GM19328 (cell line): Measurements from ENCODE around the gene HILPDA.
A peak's percentile ranks its signal among the peaks of the same experiment; 100 is the strongest.

Experiments
- ATAC-seq: cut with Tn5 transposase; IDR thresholded peaks from one replicate; pipeline ENCODE4 v1.9.1; 2021; ENCODE audit warnings: mild to moderate bottlenecking, moderate library complexity; ENCODE audit not compliant: unreplicated experiment

HILPDA gene, protein sequence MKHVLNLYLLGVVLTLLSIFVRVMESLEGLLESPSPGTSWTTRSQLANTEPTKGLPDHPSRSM

DNA sequence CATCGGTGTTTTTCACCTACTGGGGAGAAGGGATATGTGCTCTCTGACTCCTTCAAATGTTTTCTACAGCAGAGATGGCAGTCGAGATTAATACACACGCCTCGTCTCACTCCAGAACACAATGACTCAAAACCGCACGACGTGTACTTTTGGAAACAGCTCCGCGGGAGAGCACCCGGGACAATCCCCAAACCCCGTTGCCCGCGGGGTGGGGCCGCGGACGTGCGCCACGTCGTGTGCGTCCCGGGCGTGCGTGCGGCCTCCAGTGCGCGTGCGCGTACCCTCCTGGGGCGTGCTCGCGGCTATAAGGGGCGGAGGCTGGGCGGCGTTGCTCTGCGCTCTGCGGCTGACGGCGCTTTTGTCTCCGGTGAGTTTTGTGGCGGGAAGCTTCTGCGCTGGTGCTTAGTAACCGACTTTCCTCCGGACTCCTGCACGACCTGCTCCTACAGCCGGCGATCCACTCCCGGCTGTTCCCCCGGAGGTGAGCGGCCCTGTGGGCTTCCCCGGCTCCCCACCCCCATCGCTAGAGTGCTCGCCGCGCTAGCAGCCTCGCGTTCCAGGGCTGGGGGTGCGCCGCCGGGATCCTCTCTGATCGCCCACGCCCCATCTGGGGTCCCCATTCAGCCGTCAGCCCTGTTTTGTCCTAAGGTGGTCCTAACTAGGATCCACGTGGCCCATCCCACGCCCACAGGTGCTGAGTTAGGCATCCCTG lies at the start of gene HILPDA:
HILPDA (plus strand) TSS at position 336 of the 712 bp plus-strand sequence. CDS start 1,391 bp downstream, outside the sequence.
- ATAC-seq: peak; percentile 89

DNA sequence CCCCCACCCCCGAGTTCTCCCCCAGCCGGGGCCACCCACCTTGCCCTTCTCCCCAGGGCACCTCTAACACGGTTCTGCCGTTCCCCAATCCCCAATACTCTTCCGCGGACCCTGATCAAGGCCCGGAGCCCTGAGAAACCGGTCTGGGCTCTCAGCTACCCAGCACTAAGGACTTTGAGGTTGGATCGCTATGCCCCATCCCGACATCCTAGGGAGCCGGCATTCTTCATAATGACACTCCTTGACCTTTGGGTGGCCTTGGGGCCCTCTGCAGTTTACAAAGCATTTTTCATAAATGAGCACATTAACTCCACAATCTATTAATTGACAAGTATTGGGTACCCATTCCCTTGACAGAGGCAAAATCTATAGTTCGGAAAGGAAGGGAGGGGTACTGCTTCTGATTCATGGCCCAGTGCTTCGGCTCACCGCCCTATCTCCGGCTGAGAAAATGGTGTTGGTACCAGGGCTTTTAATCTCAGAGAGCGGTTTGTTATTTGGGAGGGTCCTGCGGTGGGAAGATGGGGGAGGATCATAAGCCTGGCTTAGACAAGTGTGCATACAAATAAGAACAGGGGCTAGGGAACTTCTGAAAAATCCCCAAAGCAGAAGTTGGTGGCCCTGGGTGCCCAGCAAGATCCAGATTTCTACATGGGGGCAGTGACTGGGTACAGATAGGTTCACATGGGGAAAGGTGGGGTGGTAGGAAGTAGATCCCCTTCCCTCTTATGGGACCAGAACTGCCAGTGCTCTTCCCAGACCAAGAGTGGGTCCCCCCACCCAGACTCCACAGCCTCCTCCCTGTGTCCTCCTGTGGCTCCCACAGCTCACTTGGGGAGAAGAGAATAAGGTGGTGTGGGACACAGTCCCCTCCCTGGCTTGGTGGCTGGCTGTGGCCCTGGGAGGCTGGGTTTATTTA lies 49.1 kb upstream of the HILPDA start:
- ATAC-seq: no peak

DNA sequence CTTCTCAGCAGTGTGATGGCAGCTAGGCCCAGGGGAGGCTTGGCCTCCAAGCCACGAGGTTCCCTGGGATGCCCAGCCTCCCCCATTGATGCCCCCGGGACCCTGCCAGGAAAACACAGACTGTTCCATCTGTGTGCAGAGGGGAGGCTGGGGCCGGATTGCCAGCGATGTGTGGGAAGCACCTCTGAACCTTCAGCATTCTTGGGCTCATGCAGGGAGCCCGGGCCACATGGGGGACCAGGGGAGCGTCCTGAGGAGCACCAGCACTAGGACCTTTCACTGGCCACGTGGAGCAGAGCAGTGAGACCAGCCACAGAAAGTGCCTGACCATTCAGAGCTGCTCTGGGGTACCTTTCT lies 48.5 kb upstream of the HILPDA start:
- no peak for ATAC-seq

DNA sequence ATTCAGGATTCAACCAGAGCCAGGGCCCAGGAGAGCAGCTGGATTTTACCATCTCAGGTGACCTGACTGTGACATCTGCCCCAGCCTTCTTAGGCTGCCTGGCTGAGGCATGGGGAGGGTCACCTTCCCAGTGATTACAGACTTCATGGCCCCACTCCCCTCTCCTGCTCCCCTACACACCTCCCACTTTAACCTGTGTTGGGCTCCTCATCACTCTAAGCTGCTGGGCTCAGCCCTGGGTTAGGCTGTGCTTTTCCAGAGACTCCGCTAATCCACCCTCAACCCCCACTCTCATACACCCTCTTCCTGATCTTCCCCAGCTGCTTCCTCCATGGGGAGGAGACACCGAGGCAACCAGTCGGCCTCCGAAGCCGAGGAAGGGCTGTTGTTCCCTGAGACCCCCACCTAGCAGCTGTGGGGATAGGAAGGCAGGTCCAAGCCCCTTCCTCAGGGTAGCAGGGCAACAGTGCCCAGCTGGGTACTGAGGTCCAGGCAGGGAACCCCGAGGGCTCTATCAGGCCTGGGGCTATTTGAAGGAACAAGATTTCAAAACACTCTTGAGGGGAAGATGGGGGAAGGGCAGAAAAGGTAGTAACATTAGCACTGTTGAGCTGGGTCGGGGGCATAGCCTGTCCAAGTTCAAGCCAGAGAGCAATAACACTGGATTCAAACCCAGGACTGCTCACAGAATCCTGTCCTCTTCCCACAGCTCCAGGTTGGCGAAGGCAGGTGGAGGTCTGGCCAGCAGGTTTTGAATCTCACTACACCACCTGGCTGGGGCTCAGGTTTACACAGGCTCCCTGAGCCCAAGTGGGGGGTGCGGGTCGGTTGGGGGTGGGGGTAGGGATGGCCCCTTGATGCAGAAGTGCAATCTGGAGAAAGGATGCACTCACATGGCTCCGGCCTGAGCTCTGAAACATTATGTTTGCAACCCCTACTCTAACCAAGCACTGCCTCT lies 47.6 kb upstream of the HILPDA start:
- no peak for ATAC-seq

DNA sequence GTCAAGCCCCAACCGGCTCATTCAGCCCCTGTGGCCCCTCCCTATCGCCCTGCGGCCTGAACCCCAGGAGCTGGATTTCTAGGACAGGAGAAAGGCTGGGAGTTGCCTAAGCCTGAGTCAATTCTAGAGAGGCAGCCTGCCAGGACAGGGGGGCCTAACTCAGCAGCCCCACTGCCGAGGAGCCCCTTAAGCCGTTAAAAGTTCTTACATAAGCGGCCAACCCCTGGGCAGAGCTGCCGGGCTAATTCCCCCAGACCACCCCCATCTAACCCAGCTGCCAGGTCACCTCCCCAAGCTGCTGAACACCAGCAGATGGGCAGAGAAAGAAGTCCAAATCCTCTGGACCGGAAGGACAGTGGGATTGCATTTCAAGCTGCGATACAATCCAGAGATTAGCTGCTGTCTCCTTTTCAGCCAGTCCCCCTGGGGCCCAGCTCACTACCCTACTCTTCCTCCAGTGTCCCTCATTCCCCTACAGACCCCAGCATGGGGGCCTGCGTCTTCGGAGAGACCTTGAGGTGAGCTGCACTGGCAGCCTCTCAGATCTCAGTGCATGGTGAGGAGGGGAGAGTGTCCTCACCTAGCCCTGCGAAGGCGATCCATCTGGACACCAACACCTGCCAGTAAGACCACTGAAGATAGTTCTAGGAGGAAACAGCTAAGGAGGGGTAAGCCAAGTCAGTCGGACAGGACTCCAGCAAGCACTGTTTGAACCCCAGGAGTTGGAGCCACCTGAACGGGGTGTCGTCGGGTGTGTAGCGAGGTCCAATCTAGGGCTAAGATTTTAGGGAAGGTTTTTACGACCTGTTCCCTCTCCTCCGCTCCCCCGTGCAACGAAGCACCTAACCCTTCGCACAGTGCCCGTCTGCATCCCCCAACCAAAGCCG lies 46.7 kb upstream of the HILPDA start:
- ATAC-seq: no peak

DNA sequence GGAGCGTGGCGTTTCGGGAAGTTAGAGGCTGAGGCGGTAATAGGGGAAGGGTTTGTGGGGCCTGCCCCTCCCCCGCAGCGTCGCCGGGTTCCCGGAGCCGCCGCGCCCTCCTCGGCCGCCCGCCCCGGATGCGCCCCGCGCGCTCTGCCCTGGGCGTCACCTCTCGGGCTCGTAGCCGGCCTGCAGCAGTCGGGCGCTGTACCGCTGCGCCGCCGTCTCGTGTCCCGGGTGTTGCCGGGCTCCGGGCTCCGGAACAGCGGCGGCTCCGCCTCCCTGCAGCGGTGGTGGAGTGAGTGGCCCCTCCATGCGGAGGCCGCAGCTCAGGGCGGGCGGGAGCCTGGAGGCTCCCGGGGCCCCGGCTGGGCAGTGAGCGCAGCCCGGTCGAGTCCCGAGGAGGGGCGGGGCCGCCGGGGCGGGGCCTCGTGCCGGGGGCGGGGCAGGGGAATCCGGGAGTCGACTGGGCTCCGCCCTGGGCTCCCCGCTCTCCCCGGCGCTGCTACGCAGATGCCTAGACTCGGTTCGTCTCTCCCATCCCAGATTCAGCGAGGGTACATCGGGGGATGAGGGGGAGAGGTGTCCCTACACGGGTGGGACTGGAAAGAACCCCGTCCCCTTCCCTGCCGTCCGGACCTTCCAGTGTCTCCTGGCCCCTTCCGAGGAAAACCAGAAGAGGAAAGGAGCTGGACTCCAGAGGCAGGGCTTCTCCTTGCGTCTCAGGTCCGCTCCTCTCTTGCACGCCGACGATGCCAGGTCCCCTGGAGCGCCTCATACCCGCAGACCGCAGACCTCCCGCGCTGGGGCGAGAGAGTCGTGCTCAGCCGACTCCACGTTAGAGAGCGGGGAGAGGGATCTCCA lies 45.9 kb upstream of the HILPDA start, which contains the start of gene IMPDH1:
IMPDH1 (minus strand) TSS at position 387 of the 855 bp plus-strand sequence; CDS start at position 306, 81 bp downstream.
- peak; percentile 74 for ATAC-seq

DNA sequence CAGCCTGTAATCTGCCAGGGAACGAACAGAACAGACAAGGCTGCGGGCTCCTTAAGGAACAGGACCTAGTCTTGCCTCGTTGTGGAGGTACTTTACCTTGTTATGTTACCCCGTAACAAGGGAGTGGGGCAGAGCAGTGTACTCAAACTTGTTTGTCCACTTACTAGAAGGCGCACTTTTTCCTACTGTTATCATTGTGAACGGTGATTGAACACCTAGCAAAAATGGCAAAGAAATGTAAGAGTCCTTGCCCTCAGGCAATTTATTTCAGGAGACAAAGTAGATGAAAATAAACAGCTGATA lies 45.3 kb upstream of the HILPDA start:
- ATAC-seq: no peak

DNA sequence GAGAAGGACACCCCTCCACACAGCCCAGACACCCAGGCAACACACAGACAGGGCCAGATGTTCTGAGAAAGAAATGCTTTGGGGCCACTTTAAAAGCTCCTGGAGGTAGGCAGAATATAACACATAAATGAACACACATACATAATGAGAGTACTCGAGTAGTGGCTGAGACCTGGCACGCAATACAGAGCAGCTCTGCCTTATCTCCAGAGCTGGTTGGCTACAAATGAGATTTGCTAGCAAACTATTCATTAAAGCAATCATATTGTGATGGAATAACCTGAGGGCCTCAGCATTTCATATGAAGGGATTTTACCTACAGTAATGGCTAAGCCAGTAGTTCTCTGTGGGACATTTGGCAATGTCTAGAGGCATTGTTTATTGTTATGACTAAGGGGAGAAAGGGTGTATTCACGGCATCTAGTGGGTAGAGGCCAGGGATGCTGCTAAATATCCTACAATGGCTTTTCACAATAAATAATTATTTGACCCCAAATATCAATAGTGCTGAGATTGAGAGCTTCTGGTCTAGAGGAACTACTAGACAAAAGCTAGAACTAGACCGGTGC lies 40.4 kb upstream of the HILPDA start:
- no peak for ATAC-seq

DNA sequence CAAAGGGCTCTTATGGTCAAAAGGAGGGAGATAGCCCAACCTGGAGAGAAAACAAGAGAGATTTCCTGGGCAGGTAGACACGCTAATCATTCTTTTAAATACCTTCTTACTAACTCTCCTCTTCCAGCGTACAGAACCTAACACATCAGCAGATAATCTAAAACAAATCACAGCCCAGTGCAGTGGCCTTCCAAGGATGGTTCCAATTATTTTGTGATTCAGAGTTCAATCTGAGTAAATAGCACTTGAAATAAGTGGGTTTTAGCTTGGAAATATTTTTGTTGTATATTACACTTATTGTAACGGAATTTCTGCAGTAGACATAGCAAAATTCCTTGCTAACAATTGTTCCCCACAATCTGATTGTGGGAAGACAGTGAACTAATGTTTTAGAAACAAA lies 38.6 kb upstream of the HILPDA start:
- ATAC-seq: no peak

DNA sequence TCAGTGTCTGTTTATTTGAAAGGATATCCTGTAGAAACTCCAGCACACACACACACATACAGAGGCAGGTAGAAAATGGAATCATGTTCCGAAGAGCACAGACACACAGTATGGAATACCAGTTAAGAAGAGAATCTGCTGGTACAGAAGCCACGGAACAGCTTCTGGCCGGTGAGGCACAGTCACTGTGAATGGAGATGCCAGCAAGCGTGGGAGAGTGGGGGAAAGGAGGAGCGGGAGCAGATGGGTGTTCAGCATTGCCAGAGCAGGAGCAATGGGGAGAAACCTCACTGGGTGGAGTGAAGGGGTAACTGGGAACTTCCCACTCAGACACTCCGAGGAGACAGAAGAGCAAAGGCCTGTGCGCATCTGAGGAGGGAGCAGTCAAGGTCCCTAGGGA lies 36.4 kb upstream of the HILPDA start:
- ATAC-seq: no peak

DNA sequence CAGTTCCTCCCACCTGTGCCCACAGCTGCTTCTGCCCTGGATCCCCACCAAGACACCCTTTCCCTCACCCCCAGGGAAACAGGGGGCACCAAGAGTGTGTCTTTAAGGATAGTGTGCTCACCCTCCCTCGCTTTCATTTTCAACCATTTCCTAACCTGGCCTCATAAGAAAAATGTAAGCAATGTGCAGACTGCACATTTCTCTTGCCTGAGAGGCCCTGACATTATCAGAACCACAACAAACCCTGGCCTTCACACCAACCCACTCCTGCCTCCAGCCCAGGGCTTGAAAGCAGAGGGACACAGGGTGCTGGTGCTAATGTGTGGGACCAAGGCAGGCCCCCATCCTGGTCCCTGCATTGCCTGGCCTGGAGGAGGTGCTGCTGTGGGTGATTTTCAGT lies 34.9 kb upstream of the HILPDA start:
- ATAC-seq: no peak

DNA sequence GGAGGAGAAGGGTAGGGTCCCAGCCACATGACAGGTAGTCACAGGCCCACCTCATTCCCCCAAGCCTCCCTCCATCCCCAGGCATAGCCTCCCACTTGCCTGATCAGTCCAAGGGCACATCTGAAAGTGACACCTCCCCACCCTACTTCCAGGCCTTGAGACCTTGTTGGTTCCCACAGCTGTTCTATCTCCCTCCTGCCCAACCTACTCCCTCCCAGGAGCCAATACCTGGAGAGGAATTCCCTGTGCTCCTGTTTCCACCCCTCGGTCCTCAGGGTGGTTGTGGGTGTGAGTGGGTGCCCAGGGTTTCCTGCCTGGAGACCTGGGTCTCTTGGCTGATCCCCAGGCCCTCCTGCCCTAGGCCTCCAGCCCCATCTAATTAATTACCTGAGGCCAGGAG lies 34.3 kb upstream of the HILPDA start:
- no peak for ATAC-seq

DNA sequence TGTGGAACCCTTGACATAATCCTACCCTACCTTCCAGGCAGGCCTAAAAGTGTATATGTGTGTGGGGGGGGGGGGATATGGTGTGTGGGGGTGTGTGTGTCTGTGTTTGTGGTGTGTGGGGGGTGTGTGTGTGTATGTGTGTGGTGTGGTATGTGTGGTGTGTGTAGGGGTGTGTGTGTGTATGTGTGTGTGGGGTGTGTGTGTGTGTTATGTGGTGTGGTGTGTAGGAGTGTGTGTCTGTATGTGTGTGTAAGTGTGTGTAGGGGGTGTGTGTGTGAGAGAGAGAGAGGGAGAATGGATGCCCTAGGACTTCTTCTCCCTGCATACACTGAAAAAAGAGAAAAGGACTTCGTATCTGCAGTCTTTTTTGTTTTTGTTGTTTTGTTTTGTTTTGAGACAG lies 33.6 kb upstream of the HILPDA start:
- ATAC-seq: no peak

DNA sequence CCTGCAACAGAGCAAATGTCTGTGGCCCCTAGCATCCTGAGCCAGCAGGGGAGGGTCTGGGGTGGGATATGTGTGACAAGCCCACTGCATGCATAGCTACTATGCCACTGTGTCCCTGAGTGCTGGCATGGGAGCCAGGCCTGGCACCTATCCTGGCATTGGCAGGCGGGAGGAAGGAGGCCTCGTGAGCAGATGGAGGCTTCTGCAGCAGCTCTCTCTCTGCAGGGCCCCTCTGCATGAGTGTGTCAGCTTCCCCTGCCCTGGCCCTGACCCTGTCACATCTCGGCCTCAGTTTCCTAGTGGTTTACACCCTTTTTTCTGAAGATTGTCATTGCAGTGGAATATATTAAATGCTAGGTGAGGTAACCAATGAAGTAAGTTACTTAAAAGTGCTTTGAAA lies 32.8 kb upstream of the HILPDA start:
- no peak for ATAC-seq

DNA sequence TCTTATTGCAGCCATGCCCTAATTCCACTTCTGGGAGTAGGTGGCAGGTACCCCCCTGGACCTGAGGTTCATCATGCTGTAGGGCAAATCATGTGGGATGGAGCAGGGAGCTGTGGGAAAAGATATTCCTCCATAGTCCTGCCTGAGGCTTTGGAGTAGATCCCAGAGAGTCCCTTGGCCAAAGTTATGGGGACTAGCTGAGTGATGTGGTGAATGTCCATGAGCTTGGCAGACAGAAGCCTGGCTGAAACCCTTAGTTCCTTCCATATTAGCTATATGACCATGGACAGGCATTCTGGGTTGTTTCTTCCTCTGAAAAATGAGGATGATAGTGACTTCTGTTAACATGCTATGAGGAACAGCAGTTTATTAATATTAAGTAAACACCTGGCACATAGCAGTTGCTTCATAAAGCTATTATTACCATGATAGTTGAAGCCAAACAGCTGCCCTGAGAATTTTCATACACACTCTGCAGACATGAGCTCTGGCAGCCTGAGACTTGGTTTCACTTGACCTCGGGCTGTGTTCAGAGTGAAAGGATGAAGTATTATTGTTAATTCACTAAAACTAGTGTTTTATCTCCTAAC lies 30.9 kb upstream of the HILPDA start:
- ATAC-seq: no peak

DNA sequence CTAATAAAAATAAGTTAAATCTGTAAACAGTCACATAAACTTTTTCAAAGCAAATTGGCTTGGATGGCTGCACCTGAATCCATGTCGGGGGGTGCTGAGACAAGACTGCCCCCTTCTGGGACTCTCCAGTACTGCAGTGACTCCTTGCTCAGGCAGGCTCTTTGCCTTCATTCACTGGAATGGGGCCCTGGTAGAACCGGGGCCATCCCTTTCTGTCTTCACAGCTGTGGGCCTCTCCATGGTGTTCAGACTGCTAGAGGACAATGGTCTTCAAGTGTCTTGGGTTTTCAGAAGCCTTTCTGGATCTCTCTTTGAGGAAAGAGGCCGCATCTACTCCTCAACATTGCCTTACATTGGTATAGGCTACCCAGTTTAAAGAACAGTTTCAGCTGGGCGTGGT lies 29.8 kb upstream of the HILPDA start:
- no peak for ATAC-seq

DNA sequence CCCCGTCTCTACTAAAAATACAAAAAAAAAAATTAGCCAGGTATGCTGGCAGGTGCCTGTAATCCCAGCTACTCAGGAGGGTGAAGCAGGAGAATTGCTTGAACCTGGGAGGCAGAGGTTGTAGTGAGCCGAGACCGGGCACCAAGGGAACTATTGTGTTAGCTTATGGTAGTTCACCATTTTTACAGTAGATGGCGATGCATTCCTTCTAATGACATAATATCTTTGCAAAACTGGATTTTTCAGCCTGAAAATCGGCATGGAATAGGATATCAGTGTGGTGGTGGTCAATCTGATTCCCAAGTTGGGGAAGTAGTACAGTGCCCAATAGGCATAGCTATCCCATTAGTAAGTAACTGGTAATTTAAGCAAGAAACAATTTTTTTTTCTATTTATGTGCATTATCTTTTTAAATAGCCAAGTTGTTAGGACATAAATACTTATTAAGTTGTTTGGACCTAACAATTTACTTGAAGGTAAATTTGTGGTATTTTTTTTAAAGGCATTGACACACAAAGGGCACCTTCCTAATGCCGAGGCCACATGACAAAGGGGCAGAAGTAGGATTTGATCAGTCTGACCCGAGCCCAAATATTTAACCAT lies 28.3 kb upstream of the HILPDA start:
- no peak for ATAC-seq

DNA sequence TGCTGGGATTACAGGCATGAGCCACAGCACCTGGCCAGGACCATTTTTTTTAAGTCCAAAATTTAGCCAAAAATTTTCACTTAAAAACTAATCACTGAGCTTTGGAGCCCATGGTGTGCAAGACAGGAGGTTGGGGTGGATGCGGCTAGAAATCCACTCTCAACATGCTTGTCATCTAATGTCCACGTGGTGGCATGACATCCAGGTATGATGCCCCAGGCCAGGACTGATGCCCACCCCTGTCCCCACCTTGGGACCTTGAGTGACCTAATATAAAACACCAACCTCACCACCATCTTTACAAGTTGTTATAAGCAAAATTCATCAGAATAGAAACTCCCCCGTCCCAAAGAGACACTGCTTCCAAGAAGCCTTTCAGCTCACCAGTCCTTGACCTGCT lies 25.5 kb upstream of the HILPDA start:
- ATAC-seq: no peak
